GM06990 (cell line): ENCODE results near the gene ACVR1.

Experiments used
- DNase-seq: peaks from one replicate; pipeline ENCODE4 v3.0.0-alpha.2; 2011; ENCODE audit not compliant: insufficient read length; ENCODE audit errors: extremely low read depth
- H3K27me3 ChIP-seq: replicated peaks from 2 replicates; pipeline ENCODE4 v1.6.0; 2011; ENCODE audit warnings: low read length; ENCODE audit not compliant: control insufficient read depth, insufficient read depth
- H3K36me3 ChIP-seq: 2 replicates; pipeline ENCODE4 v1.5.1; 2011; ENCODE audit warnings: low read length; ENCODE audit not compliant: control insufficient read depth, insufficient read depth
- H3K4me3 ChIP-seq: replicated peaks from 2 replicates; pipeline ENCODE4 v1.5.1; 2011; ENCODE audit warnings: low read depth, mild to moderate bottlenecking, control low read depth, low read length
- CTCF ChIP-seq: IDR thresholded peaks from 2 replicates; pipeline ENCODE4 v1.5.1; 2011; ENCODE audit warnings: low read length, control low read depth, mild to moderate bottlenecking, inconsistent platforms; ENCODE audit not compliant: insufficient read depth, poor library complexity, severe bottlenecking

Gene ACVR1

GRCh38 chr2:157871415-157871814 is 4.7 kb downstream of the ACVR1 start:
- no peaks in the 10 kb centered on the region for H3K36me3 ChIP-seq
- no peak for TF ChIP-seq CTCF
- DNase-seq = no peak
- H3K4me3 ChIP-seq = no peak overlapping the region
- H3K27me3 ChIP-seq = no peaks in the 10 kb centered on the region; the same call in 1 of the 2 replicates

- Histone ChIP-seq H3K27me3 (no peaks in the 10 kb centered on the region; the same call in 1 of the 2 replicates), H3K36me3 (no peaks in the 10 kb centered on the region), H3K4me3 (no peak overlapping the region)
- no peak for TF ChIP-seq CTCF
- no peak for DNase-seq
Observed at GRCh38 chr2:157868993-157869392, 7.1 kb downstream of the ACVR1 start.

DNA sequence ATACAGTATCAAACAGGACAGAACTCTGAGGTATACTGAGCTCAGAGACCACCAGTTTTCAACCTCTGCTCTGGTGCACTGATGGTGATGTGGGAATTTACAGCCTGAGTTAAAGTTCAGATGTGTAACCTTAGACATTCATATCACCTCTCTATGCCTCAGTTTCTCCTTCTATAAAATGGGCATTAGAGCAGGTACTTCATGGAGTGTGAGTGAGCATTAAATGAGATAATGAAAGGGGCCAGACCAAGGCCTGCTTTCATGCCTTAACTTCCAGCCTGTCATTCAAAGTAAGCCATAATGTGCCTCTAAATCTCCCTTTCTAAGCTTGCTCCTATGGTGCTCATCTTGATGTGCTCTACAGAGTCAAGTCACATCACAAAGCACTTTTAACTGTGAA is 8.4 kb downstream of the ACVR1 start:
- H3K27me3 ChIP-seq = no peaks in the 10 kb centered on the region; the same call in 1 of the 2 replicates
- DNase-seq = no peak
- TF ChIP-seq CTCF = no peak
- H3K36me3 ChIP-seq = no peaks in the 10 kb centered on the region
- H3K4me3 ChIP-seq = no peak overlapping the region

DNA sequence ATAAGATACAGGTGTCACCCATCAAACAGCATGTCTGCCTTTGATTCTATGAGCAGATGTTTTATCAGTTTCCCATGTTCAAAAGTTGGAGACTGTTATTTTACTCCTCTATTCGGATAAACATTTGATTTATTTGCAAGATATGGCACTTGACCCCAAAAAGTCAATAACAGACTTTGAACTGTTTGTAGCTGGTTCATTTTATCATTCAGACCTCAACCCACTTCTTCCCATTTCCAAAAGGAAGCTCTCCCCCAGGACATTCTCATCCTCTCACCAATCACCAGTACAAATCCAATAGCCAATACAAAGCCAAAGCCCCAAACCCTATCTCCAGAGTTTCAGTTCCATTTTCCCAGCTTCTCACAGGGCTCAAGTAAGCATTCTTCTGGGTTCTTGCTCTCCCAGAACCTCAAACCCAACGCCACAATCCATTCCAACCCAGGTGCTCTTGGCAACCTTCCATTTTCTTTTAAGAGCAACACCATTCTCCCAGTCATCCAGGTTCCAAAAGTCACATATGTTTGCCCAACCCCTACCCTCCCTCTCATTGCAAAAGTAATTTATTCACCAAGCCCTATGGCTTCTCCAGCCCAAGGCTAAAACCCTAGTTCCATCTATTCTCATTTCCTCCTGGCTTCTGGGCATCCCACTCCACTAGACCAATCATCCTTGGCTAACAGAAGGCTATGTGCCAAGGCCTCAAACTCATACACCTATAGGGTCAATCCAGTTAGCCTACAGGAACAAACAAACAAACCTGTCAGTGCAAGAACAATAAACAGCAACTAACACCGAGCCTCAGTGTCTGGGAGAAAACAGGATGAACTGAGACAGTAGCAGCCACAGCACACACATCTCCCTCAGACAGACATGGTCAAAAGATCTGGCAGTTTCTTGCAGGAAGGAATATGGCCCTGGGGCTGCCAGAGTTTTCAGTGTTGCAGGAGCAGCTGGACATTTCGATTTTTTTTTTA is 9.2 kb downstream of the ACVR1 start:
- no peak overlapping the region for H3K4me3 ChIP-seq
- DNase-seq = no peak
- H3K36me3 ChIP-seq = no peaks in the 10 kb centered on the region
- no peak for TF ChIP-seq CTCF
- no peaks in the 10 kb centered on the region; the same call in 1 of the 2 replicates for H3K27me3 ChIP-seq

GRCh38 chr2:157866202-157866601 is 9.9 kb downstream of the ACVR1 start:
- DNase-seq = no peak
- Histone ChIP-seq H3K4me3 (no peak overlapping the region), H3K27me3 (no peaks in the 10 kb centered on the region; the same call in 1 of the 2 replicates), H3K36me3 (no peaks in the 10 kb centered on the region)
- TF ChIP-seq CTCF = no peak
